Left lobe of liver (tissue), 2 donors: ENCODE results near the gene ZFAND5. TPM values are rescaled to one million over a fixed set of nuclear protein-coding genes. Genes with fewer than 3 reads are reported as not detected.

ENCODE experiments used
- ATAC-seq: fragments of 200-7000 bp; cut with Tn5 transposase; one replicate; pipeline ENCODE4 v1.9.1; 2020; ENCODE audit warnings: mild to moderate bottlenecking, moderate library complexity
- DNase-seq: peaks from one replicate; pipeline ENCODE4 v3.0.0-alpha.2; 2020; ENCODE audit warnings: low spot score
- total RNA-seq: library from RNA; stranded (reverse); gene quantifications from one replicate; pipeline ENCODE4 v1.2.1, GENCODE V29; 2021
- donor health status: DM: no; HTN: no; CAD: no; lungs with moderate emphysema.
- donor health status: DM: no; HTN: yes; CAD: no.

ZFAND5 gene
- total RNA-seq, 1 donor from 2014 or later: 83.9 TPM

- ATAC-seq (no peak), DNase-seq (no peak)
These were observed 38.4 kb downstream of the ZFAND5 start for GRCh38 chr9:72326641-72327040.

- ATAC-seq: no peak
These were observed 40.0 kb downstream of the ZFAND5 start for GRCh38 chr9:72324974-72325373.

GRCh38 chr9:72322678-72323077 is 42.3 kb downstream of the ZFAND5 start:
- no peak for ATAC-seq
- no peak for DNase-seq

More at GRCh38 chr9:72324974-72325373, 40.0 kb downstream of the ZFAND5 start:
- DNase-seq: no peak

GRCh38 chr9:72322259-72322658 is 42.7 kb downstream of the ZFAND5 start:
- ATAC-seq (no peak), DNase-seq (no peak)

- DNase-seq (no peak), ATAC-seq (peak; percentile 74)
These were observed 49.3 kb downstream of the ZFAND5 start for GRCh38 chr9:72315510-72316311.

- peak; percentile 53 for DNase-seq
- peak; percentile 79 for ATAC-seq
These were observed 49.9 kb downstream of the ZFAND5 start for GRCh38 chr9:72315089-72315509.

- no peak for DNase-seq
These were observed 51.5 kb downstream of the ZFAND5 start for GRCh38 chr9:72313507-72313906.

GRCh38 chr9:72312386-72312987 is 52.5 kb downstream of the ZFAND5 start:
- DNase-seq: no peak

More at GRCh38 chr9:72313507-72313906, 51.5 kb downstream of the ZFAND5 start:
- ATAC-seq: no peak

GRCh38 chr9:72309364-72310133 is 55.5 kb downstream of the ZFAND5 start:
- no peak for DNase-seq
- ATAC-seq: peak; percentile 69

More at GRCh38 chr9:72312386-72312987, 52.5 kb downstream of the ZFAND5 start:
- no peak for ATAC-seq

- no peak for DNase-seq
- ATAC-seq: no peak
These were observed 58.2 kb downstream of the ZFAND5 start for GRCh38 chr9:72306761-72307160.

- ATAC-seq (no peak), DNase-seq (no peak)
These were observed 59.3 kb downstream of the ZFAND5 start for GRCh38 chr9:72305707-72306106.

- peak; percentile 56 for DNase-seq
- ATAC-seq: peak; percentile 86
These were observed 59.9 kb downstream of the ZFAND5 start for GRCh38 chr9:72305102-72305546.

- no peak for DNase-seq
- ATAC-seq: no peak
These were observed 60.5 kb downstream of the ZFAND5 start for GRCh38 chr9:72304538-72304937.

Other genes starting within 250 kb of the ZFAND5 start
- 43.2 TPM for gene GDA, start 215.8 kb downstream of the ZFAND5 start, total RNA-seq
- gene TMC1, start 156.4 kb upstream of the ZFAND5 start, total RNA-seq: 0.18 TPM